ENCODE data around the gene WASL. TPM values are rescaled to one million over a fixed set of nuclear protein-coding genes. Genes with fewer than 3 reads are reported as not detected.

Gene WASL
- total and polyA plus RNA-seq, 10 of the 15 experiments (the other 5 are each of a cell fraction or from before 2014, with no cell fraction given): 2.0 to 6.4 (median 3.5) TPM

DNA sequence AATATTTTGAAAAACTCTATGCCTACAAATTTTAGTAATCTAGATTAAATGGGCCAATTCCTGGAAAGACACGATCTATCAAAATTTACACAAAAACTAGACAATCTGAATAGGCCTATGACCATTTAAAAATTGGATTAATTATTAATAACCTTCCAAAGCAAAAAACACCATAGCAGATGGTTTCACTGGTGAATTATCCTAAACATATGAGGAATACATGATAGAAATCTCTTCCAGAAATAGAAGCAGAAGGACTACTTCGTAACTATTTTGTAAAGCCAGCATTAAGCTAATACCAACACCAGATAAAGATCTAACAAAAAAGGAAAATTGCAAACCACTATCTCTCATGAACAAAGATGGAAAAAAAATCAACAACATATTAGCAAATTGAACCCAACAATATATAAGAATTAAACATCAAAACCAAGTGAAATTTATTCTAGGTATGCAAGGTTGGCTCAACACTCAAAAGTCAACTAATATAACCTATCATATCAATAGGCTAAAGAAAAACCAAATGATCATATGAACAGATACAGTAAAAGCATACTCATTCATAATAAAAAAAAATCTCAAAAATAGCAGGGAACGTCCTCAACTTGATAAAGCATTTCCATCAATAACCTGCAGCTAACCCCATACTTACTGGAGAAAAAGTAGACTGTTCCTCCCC is 16.3 kb downstream of the WASL start (continued):
- no peak for TF ChIP-seq EZH2 (IDR thresholded peaks at IDR 0.05; ENCODE audit: borderline replicate concordance, control insufficient read depth, low read depth, low read length)
- TF ChIP-seq NR2C1 (IDR thresholded peaks at IDR 0.05): no peak
- TF ChIP-seq NFIC (IDR thresholded peaks at IDR 0.05; ENCODE audit: low read depth, low read length): no peak

DNA sequence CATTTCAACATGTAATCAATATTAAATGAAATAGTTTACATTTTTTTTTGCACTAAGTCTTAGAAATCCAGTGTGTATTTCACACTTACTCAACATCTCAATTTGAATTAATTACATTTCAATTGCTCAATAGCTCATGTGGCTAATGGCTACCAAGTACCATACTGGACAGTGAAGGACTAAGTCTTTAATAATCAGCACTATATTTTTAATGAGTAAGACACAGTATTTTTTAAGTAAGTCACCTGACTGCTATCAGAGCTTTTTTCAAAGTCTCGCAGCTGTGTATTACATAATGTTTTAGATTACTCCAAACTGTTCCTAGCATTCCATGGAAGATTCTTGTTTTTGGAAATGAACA is 19.6 kb downstream of the WASL start:
- Histone ChIP-seq H2AFZ (ENCODE audit: control insufficient read depth, low read depth, low read length) (no peak overlapping the region), H3K27me3 (replicated peaks in 1 of 2; ENCODE audit: control insufficient read depth in 2 of 2, insufficient read depth in 2 of 2, low read length in 1 of 2) (no peaks in the 10 kb centered on the region), H4K20me1 (ENCODE audit: control insufficient read depth, insufficient read depth) (no peaks in the 10 kb centered on the region), H3K4me2 (ENCODE audit: control insufficient read depth, insufficient read depth) (no peak overlapping the region), H3K9ac (ENCODE audit: control insufficient read depth, insufficient read depth, low read length) (no peak overlapping the region), H3K79me2 (ENCODE audit: control insufficient read depth, insufficient read depth, low read length) (peaks cover 83% of the 10 kb centered on the region), H3K4me3 (no peak overlapping the region), H3K36me3 (ENCODE audit: control insufficient read depth in 2 of 2, insufficient read depth in 2 of 2, low read length in 1 of 2) (peaks cover 0 to 8% of the 10 kb centered on the region in 2 experiments; a peak in 2 of 4 replicates), H3K27ac (ENCODE audit: control insufficient read depth, insufficient read depth) (no peak overlapping the region), H3K4me1 (ENCODE audit: control insufficient read depth, insufficient read depth, low read length) (peaks cover 12% of the 10 kb centered on the region; the same call in 1 of the 2 replicates), H3K9me3 (replicated peaks; ENCODE audit: control insufficient read depth, insufficient read depth, low read length) (peaks cover 6% of the 10 kb centered on the region; the same call in 2 of the 3 replicates)
- TF ChIP-seq, protein P1, sequence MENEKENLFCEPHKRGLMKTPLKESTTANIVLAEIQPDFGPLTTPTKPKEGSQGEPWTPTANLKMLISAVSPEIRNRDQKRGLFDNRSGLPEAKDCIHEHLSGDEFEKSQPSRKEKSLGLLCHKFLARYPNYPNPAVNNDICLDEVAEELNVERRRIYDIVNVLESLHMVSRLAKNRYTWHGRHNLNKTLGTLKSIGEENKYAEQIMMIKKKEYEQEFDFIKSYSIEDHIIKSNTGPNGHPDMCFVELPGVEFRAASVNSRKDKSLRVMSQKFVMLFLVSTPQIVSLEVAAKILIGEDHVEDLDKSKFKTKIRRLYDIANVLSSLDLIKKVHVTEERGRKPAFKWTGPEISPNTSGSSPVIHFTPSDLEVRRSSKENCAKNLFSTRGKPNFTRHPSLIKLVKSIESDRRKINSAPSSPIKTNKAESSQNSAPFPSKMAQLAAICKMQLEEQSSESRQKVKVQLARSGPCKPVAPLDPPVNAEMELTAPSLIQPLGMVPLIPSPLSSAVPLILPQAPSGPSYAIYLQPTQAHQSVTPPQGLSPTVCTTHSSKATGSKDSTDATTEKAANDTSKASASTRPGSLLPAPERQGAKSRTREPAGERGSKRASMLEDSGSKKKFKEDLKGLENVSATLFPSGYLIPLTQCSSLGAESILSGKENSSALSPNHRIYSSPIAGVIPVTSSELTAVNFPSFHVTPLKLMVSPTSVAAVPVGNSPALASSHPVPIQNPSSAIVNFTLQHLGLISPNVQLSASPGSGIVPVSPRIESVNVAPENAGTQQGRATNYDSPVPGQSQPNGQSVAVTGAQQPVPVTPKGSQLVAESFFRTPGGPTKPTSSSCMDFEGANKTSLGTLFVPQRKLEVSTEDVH (IDR thresholded peaks at IDR 0.05; ENCODE audit: low read depth, partially characterized antibody): no peak
- TF ChIP-seq TCF7 (IDR thresholded peaks at IDR 0.05; ENCODE audit: borderline replicate concordance): no peak
- ChIA-PET SMC1A (ENCODE audit: uncharacterized antibody, unreplicated experiment) (interaction anchor here (1.0 to 1.5 kb wide), 4 partner anchors 10 to 15 kb away, joined by 3 to 5 read pairs (median 4); no protein-coding TSS in a partner anchor), CTCF (no interaction called here), POLR2A (interaction anchor here (0.7 to 1.0 kb wide), 3 partner anchors 12 to 20 kb away, joined by 3 read pairs; no protein-coding TSS in a partner anchor), RAD21 (ENCODE audit: unreplicated experiment) (no interaction called here)
- in situ Hi-C loops (cut with MboI) (no loop called here), intact Hi-C loops (cut with micrococcal nuclease; ENCODE audit: unreplicated experiment) (loop anchor here (2.0 kb wide), 1 partner anchor 18 kb away; no protein-coding TSS in a partner anchor)
- DNase-seq (ENCODE audit: low read depth, low spot score): no peak
- 100% methylated on average over 1 of the region's 1 CpG for WGBS (ENCODE audit: insufficient coverage, insufficient replicate concordance, low lambda C conversion rate, missing lambda C conversion rate)
- no peak for FAIRE-seq
- no peak for ATAC-seq
- BruUV-seq (replicated peaks): no TSS peak
